ENCODE data around the gene CCDC13.

- no peak for TF ChIP-seq CTCF (IDR thresholded peaks at IDR 0.05)
- TF ChIP-seq POLR2A (IDR thresholded peaks at IDR 0.05) = no peak
These were observed 13.2 kb upstream of the CCDC13 start for GRCh38 chr3:42786212-42786611.

All from right lobe of liver (tissue), 4 donors.